Loucy (cell line): ENCODE measurements around the gene AFTPH.
"Not testable (repeated sequence)": the region's sequence is repeated elsewhere in the genome, so short reads cannot be mapped to it uniquely, and the experiment has no call there.

Experiments
- H2AFZ ChIP-seq: fragments of 200-600 bp; sonication (generic); 2 replicates; pipeline ENCODE4 v1.6.0; 2016; ENCODE audit warnings: antibody characterized with exemption, mild to moderate bottlenecking, low read length, moderate library complexity
- H3F3A ChIP-seq: fragments of 200-600 bp; 2 replicates; pipeline ENCODE4 v1.6.0; 2016; ENCODE audit warnings: antibody characterized with exemption, low read depth, mild to moderate bottlenecking
- H3K27me3 ChIP-seq: fragments of 200-600 bp; sonication (generic); 2 replicates; pipeline ENCODE4 v1.6.1; 2014; ENCODE audit warnings: low read length, mild to moderate bottlenecking; ENCODE audit not compliant: insufficient read depth, poor library complexity, severe bottlenecking
- H3K36me3 ChIP-seq: fragments of 200-600 bp; sonication (generic); 2 replicates; pipeline ENCODE4 v1.6.1; 2016; ENCODE audit warnings: low read length; ENCODE audit not compliant: insufficient read depth
- H3K4me1 ChIP-seq: fragments of 200-600 bp; sonication (generic); 2 replicates; pipeline ENCODE4 v1.5.1; 2014; ENCODE audit warnings: low read length, mild to moderate bottlenecking; ENCODE audit not compliant: insufficient read depth, poor library complexity, severe bottlenecking
- H3K4me2 ChIP-seq: fragments of 200-600 bp; sonication (generic); 2 replicates; pipeline ENCODE4 v1.6.0; 2014; ENCODE audit warnings: antibody characterized with exemption, low read length, low read depth, mild to moderate bottlenecking; ENCODE audit not compliant: poor library complexity, severe bottlenecking
- H3K4me3 ChIP-seq: fragments of 200-600 bp; sonication (generic); 2 replicates; pipeline ENCODE4 v1.5.1; 2014; ENCODE audit warnings: low read length, mild to moderate bottlenecking, mixed read lengths; ENCODE audit not compliant: poor library complexity, severe bottlenecking
- H3K79me2 ChIP-seq: fragments of 200-600 bp; sonication (generic); 2 replicates; pipeline ENCODE4 v1.6.1; 2014; ENCODE audit warnings: low read length; ENCODE audit not compliant: insufficient read depth
- H3K9ac ChIP-seq: fragments of 200-600 bp; sonication (generic); 2 replicates; pipeline ENCODE4 v1.6.0; 2014; ENCODE audit warnings: mild to moderate bottlenecking, low read depth, low read length, moderate library complexity; ENCODE audit not compliant: poor library complexity, severe bottlenecking
- H3K9me2 ChIP-seq: fragments of 200-600 bp; sonication (generic); replicated peaks from 2 replicates; pipeline ENCODE4 v1.6.1; 2016; ENCODE audit warnings: low read depth, low read length, mixed read lengths
- H3K9me3 ChIP-seq: fragments of 200-600 bp; sonication (generic); 2 replicates; pipeline ENCODE4 v1.6.1; 2014; ENCODE audit warnings: mild to moderate bottlenecking, antibody characterized with exemption, low read length, low read depth; ENCODE audit not compliant: insufficient read depth
- H4K20me1 ChIP-seq: fragments of 200-600 bp; sonication (generic); 2 replicates; pipeline ENCODE4 v1.6.0; 2014; ENCODE audit warnings: antibody characterized with exemption, low read length, mild to moderate bottlenecking; ENCODE audit not compliant: insufficient read depth, poor library complexity, severe bottlenecking
- EZH2phosphoT487 ChIP-seq: fragments of 200-600 bp; IDR thresholded peaks from 2 replicates; pipeline ENCODE4 v1.6.1; 2018; ENCODE audit warnings: antibody characterized with exemption, mild to moderate bottlenecking, moderate library complexity, borderline replicate concordance
- TF ChIP-seq, protein P1 (sequence below): fragments of 200-600 bp; sonication (generic); conservative IDR thresholded peaks from 2 replicates; pipeline ENCODE4 v1.5.1; 2014; ENCODE audit warnings: mild to moderate bottlenecking, antibody characterized with exemption, low read length

AFTPH gene

DNA sequence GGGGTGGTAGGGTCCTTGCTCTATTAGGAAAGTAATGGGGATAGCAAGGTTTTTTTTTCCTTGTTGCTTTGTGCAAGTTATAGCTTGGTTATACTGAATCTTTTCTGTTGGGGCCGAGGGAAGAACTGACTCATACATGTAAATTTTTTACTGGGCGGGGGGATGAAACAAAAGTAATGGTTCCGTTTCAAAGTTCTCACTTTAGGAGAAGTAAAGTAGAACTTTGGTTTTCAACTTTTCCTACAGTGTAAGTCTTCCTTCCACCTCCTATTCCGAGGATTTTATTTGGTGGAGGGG lies 1.1 kb downstream of the AFTPH start:
- H3K9me3 ChIP-seq = no peaks in the 10 kb centered on the region
- H3K27me3 ChIP-seq = no peaks in the 10 kb centered on the region
- H3K4me2 ChIP-seq = peak overlapping the region; percentile 100
- H3K9ac ChIP-seq = peak overlapping the region; percentile 94
- H3K79me2 ChIP-seq = peaks cover 54% of the 10 kb centered on the region
- peaks cover 52% of the 10 kb centered on the region for H4K20me1 ChIP-seq
- no peaks in the 10 kb centered on the region for H3K36me3 ChIP-seq
- no peak for TF ChIP-seq EZH2phosphoT487
- TF ChIP-seq, protein P1, sequence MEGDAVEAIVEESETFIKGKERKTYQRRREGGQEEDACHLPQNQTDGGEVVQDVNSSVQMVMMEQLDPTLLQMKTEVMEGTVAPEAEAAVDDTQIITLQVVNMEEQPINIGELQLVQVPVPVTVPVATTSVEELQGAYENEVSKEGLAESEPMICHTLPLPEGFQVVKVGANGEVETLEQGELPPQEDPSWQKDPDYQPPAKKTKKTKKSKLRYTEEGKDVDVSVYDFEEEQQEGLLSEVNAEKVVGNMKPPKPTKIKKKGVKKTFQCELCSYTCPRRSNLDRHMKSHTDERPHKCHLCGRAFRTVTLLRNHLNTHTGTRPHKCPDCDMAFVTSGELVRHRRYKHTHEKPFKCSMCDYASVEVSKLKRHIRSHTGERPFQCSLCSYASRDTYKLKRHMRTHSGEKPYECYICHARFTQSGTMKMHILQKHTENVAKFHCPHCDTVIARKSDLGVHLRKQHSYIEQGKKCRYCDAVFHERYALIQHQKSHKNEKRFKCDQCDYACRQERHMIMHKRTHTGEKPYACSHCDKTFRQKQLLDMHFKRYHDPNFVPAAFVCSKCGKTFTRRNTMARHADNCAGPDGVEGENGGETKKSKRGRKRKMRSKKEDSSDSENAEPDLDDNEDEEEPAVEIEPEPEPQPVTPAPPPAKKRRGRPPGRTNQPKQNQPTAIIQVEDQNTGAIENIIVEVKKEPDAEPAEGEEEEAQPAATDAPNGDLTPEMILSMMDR = no peak
- peaks cover 62% of the 10 kb centered on the region for H3K4me1 ChIP-seq
- peaks cover 10% of the 10 kb centered on the region for H3F3A ChIP-seq
- H2AFZ ChIP-seq = peak overlapping the region; percentile 80; the same call in 1 of the 2 replicates
- peak overlapping the region; percentile 91 for H3K4me3 ChIP-seq
- no peaks in the 10 kb centered on the region for H3K9me2 ChIP-seq

DNA sequence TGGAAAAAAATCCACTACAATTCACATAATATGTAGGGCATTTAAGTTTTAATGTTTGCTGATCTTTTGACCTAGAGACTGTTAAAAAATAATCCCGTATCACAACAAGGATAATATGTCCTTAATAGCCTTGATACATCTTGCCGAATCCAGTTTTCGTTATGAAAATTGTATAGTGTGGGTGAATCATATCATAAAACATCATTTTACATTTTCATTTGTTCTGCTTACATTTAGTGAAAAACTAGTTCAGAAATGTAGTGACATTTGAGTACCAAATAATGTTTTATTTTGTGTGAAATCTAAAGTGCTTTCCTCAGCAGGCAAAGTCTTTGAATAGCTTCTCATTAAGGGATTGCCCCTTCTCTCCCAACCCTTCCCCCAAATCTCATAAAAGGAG lies 1.9 kb downstream of the AFTPH start:
- H3K9me2 ChIP-seq = no peaks in the 10 kb centered on the region
- H3K36me3 ChIP-seq = no peaks in the 10 kb centered on the region
- no peaks in the 10 kb centered on the region for H3K27me3 ChIP-seq
- peaks cover 10% of the 10 kb centered on the region for H3F3A ChIP-seq
- peak overlapping the region; percentile 100 for H3K4me2 ChIP-seq
- TF ChIP-seq EZH2phosphoT487 = no peak
- TF ChIP-seq, protein P1 = no peak
- peaks cover 62% of the 10 kb centered on the region for H3K79me2 ChIP-seq
- H4K20me1 ChIP-seq = peaks cover 57% of the 10 kb centered on the region
- no peaks in the 10 kb centered on the region for H3K9me3 ChIP-seq
- H3K9ac ChIP-seq = peak overlapping the region; percentile 94
- peaks cover 68% of the 10 kb centered on the region for H3K4me1 ChIP-seq
- H2AFZ ChIP-seq = no peak overlapping the region
- H3K4me3 ChIP-seq = peak overlapping the region; percentile 91

DNA sequence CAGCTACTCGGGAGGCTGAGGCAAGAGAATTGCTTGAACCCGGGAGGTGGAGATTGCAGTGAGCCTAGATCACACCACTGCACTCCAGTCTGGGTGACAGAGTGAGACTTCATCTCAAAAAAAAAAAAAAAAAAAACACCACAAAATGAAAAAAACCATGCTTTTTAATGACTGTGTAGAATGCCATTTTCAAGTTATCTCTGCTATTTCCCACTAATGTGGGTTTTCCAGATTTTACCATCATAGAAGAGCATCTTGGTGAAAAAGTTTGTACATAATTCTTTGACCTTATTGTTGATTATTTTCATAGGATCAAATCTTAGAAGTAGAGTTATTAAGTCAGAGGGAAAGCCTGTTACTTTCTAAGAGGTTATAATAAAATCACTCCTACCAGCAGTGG lies 6.8 kb downstream of the AFTPH start:
- not testable (repeated sequence) for H3K27me3 ChIP-seq, H3K36me3 ChIP-seq, H3K9me3 ChIP-seq, H3F3A ChIP-seq, H3K9me2 ChIP-seq, H2AFZ ChIP-seq
- peak overlapping the region; percentile 40 for H3K4me3 ChIP-seq
- H3K79me2 ChIP-seq = peaks cover 93% of the 10 kb centered on the region
- H3K4me1 ChIP-seq = peaks cover 75% of the 10 kb centered on the region
- peaks cover 63% of the 10 kb centered on the region for H4K20me1 ChIP-seq
- H3K9ac ChIP-seq = peak overlapping the region; percentile 20
- peak overlapping the region; percentile 100 for H3K4me2 ChIP-seq

DNA sequence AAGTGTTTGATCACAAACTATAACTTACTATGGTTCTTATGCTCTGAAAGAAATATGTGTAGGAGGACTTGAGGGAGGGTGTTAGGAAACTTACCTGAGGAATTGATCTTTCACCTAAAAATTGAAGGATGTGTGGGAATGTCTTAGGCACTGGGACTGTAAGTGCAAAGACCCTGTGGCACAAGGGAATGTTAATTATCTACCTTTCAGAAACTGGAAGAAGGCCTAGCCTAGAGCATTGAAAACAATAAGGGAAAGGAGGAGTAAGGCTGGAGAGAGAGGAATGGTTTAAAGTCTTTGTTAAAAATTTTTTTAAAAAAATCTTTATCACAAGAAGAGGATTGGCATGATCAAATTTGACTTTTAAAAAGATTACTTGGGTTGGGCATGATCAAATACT lies 7.9 kb downstream of the AFTPH start:
- Histone ChIP-seq H3F3A (peaks cover 10% of the 10 kb centered on the region), H3K27me3 (no peaks in the 10 kb centered on the region), H3K4me1 (peaks cover 66% of the 10 kb centered on the region), H3K9me3 (no peaks in the 10 kb centered on the region), H3K79me2 (peaks cover 92% of the 10 kb centered on the region), H4K20me1 (peaks cover 54% of the 10 kb centered on the region), H3K36me3 (no peaks in the 10 kb centered on the region), H3K4me3 (peak overlapping the region; percentile 27), H3K4me2 (peak overlapping the region; percentile 100), H2AFZ (no peak overlapping the region), H3K9ac (no peak overlapping the region), H3K9me2 (no peaks in the 10 kb centered on the region)
- TF ChIP-seq, protein P1 = no peak
- no peak for TF ChIP-seq EZH2phosphoT487
